ENCODE data around the gene FUT4.

DNA sequence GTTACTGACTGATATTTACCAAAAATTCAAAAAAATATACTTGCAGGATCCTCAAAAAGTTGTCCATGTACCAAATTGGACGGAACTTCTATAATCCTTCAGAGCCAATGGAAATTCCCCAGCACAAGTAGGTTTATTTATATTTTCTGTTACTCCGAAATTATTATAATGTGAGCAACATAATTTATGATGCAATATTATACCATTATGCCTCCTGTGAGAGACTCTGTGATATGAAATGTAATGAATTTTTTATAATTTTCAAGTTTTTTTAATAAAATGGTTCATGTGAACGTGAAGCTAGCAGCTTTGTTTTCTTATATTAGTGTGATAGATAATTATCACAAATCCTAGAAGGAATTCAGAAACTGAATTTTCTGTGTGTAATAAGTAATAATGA is 41.7 kb downstream of the FUT4 start:
- TF ChIP-seq, protein P1, sequence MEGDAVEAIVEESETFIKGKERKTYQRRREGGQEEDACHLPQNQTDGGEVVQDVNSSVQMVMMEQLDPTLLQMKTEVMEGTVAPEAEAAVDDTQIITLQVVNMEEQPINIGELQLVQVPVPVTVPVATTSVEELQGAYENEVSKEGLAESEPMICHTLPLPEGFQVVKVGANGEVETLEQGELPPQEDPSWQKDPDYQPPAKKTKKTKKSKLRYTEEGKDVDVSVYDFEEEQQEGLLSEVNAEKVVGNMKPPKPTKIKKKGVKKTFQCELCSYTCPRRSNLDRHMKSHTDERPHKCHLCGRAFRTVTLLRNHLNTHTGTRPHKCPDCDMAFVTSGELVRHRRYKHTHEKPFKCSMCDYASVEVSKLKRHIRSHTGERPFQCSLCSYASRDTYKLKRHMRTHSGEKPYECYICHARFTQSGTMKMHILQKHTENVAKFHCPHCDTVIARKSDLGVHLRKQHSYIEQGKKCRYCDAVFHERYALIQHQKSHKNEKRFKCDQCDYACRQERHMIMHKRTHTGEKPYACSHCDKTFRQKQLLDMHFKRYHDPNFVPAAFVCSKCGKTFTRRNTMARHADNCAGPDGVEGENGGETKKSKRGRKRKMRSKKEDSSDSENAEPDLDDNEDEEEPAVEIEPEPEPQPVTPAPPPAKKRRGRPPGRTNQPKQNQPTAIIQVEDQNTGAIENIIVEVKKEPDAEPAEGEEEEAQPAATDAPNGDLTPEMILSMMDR (IDR thresholded peaks at IDR 0.05; ENCODE audit: borderline replicate concordance, extremely low read depth, low read length, poor library complexity, severe bottlenecking): no peak
- TF ChIP-seq EZH2 (IDR thresholded peaks at IDR 0.05; ENCODE audit: borderline replicate concordance, low read depth, low read length, severe bottlenecking): no peak

Data from DND-41 (cell line).